Endothelial cell of umbilical vein (primary cell): ENCODE results near the gene FHOD3. TPM values are rescaled to one million over a fixed set of nuclear protein-coding genes. Genes with fewer than 3 reads are reported as not detected.

Experiments
- BruUV-seq: library from RNA; stranded (reverse); fragments of 400-500 nt; replicated peaks from 2 replicates; lab custom pipeline; 2021; lab: Mats Ljungman, UMichigan
- CTCF ChIA-PET: fragments of 300-600, 350-600 bp; sonication (Branson Sonifier 250); formaldehyde crosslinking; loops from one replicate; lab custom pipeline; 2021; ENCODE audit warnings: antibody characterized with exemption, inconsistent platforms; lab: Charles Lee
- POLR2A ChIA-PET: fragments of 300-600, 350-600 bp; sonication (Branson Sonifier 250); formaldehyde crosslinking; loops from one replicate; lab custom pipeline; 2021; ENCODE audit warnings: antibody characterized with exemption, inconsistent platforms; lab: Charles Lee
- DNase-seq: peaks from one replicate; pipeline ENCODE4 v3.0.0-alpha.2; 2011; ENCODE audit warnings: low read depth, low spot score
- FAIRE-seq: peaks from 2 replicates; lab custom pipeline; 2011; peaks lifted over from hg19 to GRCh38; lab: Jason Lieb, UNC
- H2AFZ ChIP-seq: 2 replicates; pipeline ENCODE4 v1.6.0; 2012; ENCODE audit warnings: low read depth, low read length, control low read depth, inconsistent platforms
- H3K27ac ChIP-seq: 2 replicates; pipeline ENCODE4 v1.5.1; 2011; ENCODE audit warnings: low read depth, mild to moderate bottlenecking, control low read depth, low read length, moderate library complexity; ENCODE audit not compliant: insufficient read depth
- H3K27me3 ChIP-seq, 2 experiments: 2 replicates each; pipeline versions ENCODE4 v1.6.0 to v1.6.1; 2011; ENCODE audit warnings: low read length in 2 of 2, mixed read lengths in 1 of 2; ENCODE audit not compliant: control insufficient read depth in 2 of 2, insufficient read depth in 2 of 2
- H3K36me3 ChIP-seq, 2 experiments: 2 replicates in 1 of 2; 3 replicates in 1 of 2; pipeline ENCODE4 v1.5.1; 2011; ENCODE audit warnings: low read length in 2 of 2, mild to moderate bottlenecking in 1 of 2, moderate library complexity in 1 of 2; ENCODE audit not compliant: control insufficient read depth in 2 of 2, insufficient read depth in 2 of 2; ENCODE audit errors: extremely low read depth in 1 of 2
- H3K4me1 ChIP-seq: 3 replicates; pipeline ENCODE4 v1.5.1; 2011; ENCODE audit warnings: mild to moderate bottlenecking, low read length; ENCODE audit not compliant: control insufficient read depth, insufficient read depth; ENCODE audit errors: extremely low read depth
- H3K4me2 ChIP-seq: 2 replicates; pipeline ENCODE4 v1.6.1; 2011; ENCODE audit warnings: low read length, control low read depth, mixed read lengths; ENCODE audit not compliant: insufficient read depth
- H3K4me3 ChIP-seq, 3 experiments: fragments of 200-600 bp in 1 of 3; sonication (generic), shearing (Covaris generic) in 1 of 3; replicated peaks in 1 of 3; 2 replicates each; pipeline ENCODE4 v1.5.1; 2011 to 2016; ENCODE audit warnings: control low read depth in 3 of 3, low read length in 3 of 3, mild to moderate bottlenecking in 2 of 3, inconsistent platforms in 1 of 3, low read depth in 1 of 3, moderate library complexity in 1 of 3; ENCODE audit not compliant: insufficient read depth in 1 of 3
- H3K79me2 ChIP-seq: 2 replicates; pipeline ENCODE4 v1.6.0; 2012; ENCODE audit warnings: low read length, inconsistent platforms; ENCODE audit not compliant: control insufficient read depth, insufficient read depth
- H3K9ac ChIP-seq: replicated peaks from 2 replicates; pipeline ENCODE3; 2011; ENCODE audit warnings: low read length, control low read depth; ENCODE audit not compliant: insufficient read depth; ENCODE audit errors: extremely low read depth
- H3K9me1 ChIP-seq: replicated peaks from 3 replicates; pipeline ENCODE4 v1.6.0; 2011; ENCODE audit warnings: mild to moderate bottlenecking, low read length; ENCODE audit not compliant: control insufficient read depth, insufficient read depth; ENCODE audit errors: extremely low read depth
- H3K9me3 ChIP-seq: replicated peaks from 2 replicates; pipeline ENCODE4 v1.5.1; 2012; ENCODE audit warnings: low read length, inconsistent platforms; ENCODE audit not compliant: control insufficient read depth, insufficient read depth
- H4K20me1 ChIP-seq: replicated peaks from 2 replicates; pipeline ENCODE3; 2011; ENCODE audit warnings: mild to moderate bottlenecking, low read length; ENCODE audit not compliant: control insufficient read depth, insufficient read depth; ENCODE audit errors: extremely low read depth
- CTCF ChIP-seq, 2 donors: IDR thresholded peaks; 1 replicate in 1 of 2; 2 replicates in 1 of 2; pipeline ENCODE4 v1.5.1; 2011; ENCODE audit warnings: low read length in 2 of 2, mild to moderate bottlenecking in 2 of 2, moderate library complexity in 2 of 2, control low read depth in 1 of 2, inconsistent platforms in 1 of 2, low read depth in 1 of 2; ENCODE audit not compliant: insufficient read depth in 1 of 2; ENCODE audit errors: extremely low read depth in 1 of 2
- EZH2 ChIP-seq: IDR thresholded peaks from 2 replicates; pipeline ENCODE4 v1.6.1; 2012; ENCODE audit warnings: borderline replicate concordance, low read depth, mild to moderate bottlenecking, moderate library complexity, low read length, inconsistent platforms; ENCODE audit not compliant: severe bottlenecking
- FOS ChIP-seq: IDR thresholded peaks from 2 replicates; pipeline ENCODE4 v1.6.1; 2011; ENCODE audit warnings: mild to moderate bottlenecking, low read length, moderate library complexity, borderline replicate concordance; ENCODE audit not compliant: insufficient read depth
- GATA2 ChIP-seq: IDR thresholded peaks from 2 replicates; pipeline ENCODE4 v1.7.0; 2011; ENCODE audit warnings: low read depth, mild to moderate bottlenecking, moderate library complexity, mixed read lengths, low read length; ENCODE audit not compliant: insufficient read length, insufficient read depth
- JUN ChIP-seq: IDR thresholded peaks from 2 replicates; pipeline ENCODE4 v1.6.1; 2011; ENCODE audit warnings: borderline replicate concordance, low read depth; ENCODE audit not compliant: insufficient read length, insufficient read depth
- MYC ChIP-seq: IDR thresholded peaks from one replicate; pipeline ENCODE4 v1.6.1; 2011; ENCODE audit warnings: mild to moderate bottlenecking, low read depth, low read length
- POLR2A ChIP-seq: IDR thresholded peaks from 2 replicates; pipeline ENCODE4 v1.6.1; 2012; ENCODE audit warnings: low read depth, mild to moderate bottlenecking, control low read depth, low read length
- POLR2AphosphoS5 ChIP-seq: IDR thresholded peaks from 2 replicates; pipeline ENCODE4 v1.6.1; 2012; ENCODE audit warnings: low read depth, mild to moderate bottlenecking, control low read depth, low read length, moderate library complexity; ENCODE audit not compliant: insufficient read depth
- dilution Hi-C: fragments of 300-500 bp; cut with MboI; formaldehyde crosslinking; loops from one replicate; pipeline ENCODE4 v1.15.0; 2019; ENCODE audit warnings: low sequenced_read_pairs; ENCODE audit not compliant: extremely low pct_ligation_motif_present
- intact Hi-C: fragments of 100-400 bp; cut with micrococcal nuclease; formaldehyde crosslinking; loops from one replicate; pipeline ENCODE4 v1.10.0; 2022
- polyA plus RNA-seq, 4 experiments: library from polyadenylated mRNA; depleted of rRNA in 3 of 4; stranded (reverse) in 3 of 4; unstranded in 1 of 4; fragments of >200 nt; gene quantifications; 2 replicates each; pipeline versions ENCODE4 v1.2.1 to v1.2.3, GENCODE V29; 2011 to 2012; ENCODE audit warnings: missing spikeins in 1 of 4
- total RNA-seq: library from RNA; stranded (reverse); gene quantifications from 2 replicates; pipeline ENCODE4 v1.2.3, GENCODE V29; 2021
- TF ChIP-seq, protein P1 (sequence below): IDR thresholded peaks from 2 replicates; pipeline ENCODE4 v1.6.1; 2011; ENCODE audit not compliant: insufficient read depth, insufficient read length

The FHOD3 gene
- total and polyA plus RNA-seq, 2 donors (not counting 3 experiments of a cell fraction or from before 2014, with no cell fraction given), result 0.06 to 1.5 TPM

- H3K4me2 ChIP-seq, result no peak overlapping the region
- CTCF ChIA-PET, result no interaction called here
- no TSS peak for BruUV-seq
- H3K27ac ChIP-seq, result no peak overlapping the region
- no peaks in the 10 kb centered on the region for H4K20me1 ChIP-seq
- FAIRE-seq, result no peak
- no peaks in the 10 kb centered on the region for H3K9me1 ChIP-seq
- no peak for TF ChIP-seq MYC
- TF ChIP-seq JUN, result no peak
- TF ChIP-seq, protein P1, sequence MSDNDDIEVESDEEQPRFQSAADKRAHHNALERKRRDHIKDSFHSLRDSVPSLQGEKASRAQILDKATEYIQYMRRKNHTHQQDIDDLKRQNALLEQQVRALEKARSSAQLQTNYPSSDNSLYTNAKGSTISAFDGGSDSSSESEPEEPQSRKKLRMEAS, result no peak
- TF ChIP-seq EZH2, result no peak
- no peak for TF ChIP-seq POLR2AphosphoS5
- no peak for TF ChIP-seq CTCF (IDR thresholded peaks at IDR 0.05; ENCODE audit: extremely low read depth in 1 of 2, insufficient read depth in 1 of 2, low read depth in 1 of 2, low read length in 2 of 2)
- TF ChIP-seq FOS, result no peak
- TF ChIP-seq POLR2A, result no peak
- TF ChIP-seq GATA2, result no peak
- H3K4me1 ChIP-seq, result no peaks in the 10 kb centered on the region
- no peaks in the 10 kb centered on the region for H3K79me2 ChIP-seq
- dilution Hi-C loops, result no loop called here
- no peaks in the 10 kb centered on the region for H3K9me3 ChIP-seq
- intact Hi-C loops, result no loop called here
- no peak overlapping the region for H3K4me3 ChIP-seq
- POLR2A ChIA-PET, result interaction anchor here (0.6 kb wide), 1 partner anchor 13 kb away, joined by 3 read pairs; no protein-coding TSS in a partner anchor
- DNase-seq, result no peak
- no peaks in the 10 kb centered on the region for H3K36me3 ChIP-seq
- no peak overlapping the region for H2AFZ ChIP-seq
- H3K9ac ChIP-seq, result no peak overlapping the region
- peaks cover 0 to 3% of the 10 kb centered on the region in 2 experiments for H3K27me3 ChIP-seq
These were observed 29.3 kb downstream of the FHOD3 start for GRCh38 chr18:36326771-36327170.
